ENCODE measurements around the gene WDR91.

WDR91 gene

DNA sequence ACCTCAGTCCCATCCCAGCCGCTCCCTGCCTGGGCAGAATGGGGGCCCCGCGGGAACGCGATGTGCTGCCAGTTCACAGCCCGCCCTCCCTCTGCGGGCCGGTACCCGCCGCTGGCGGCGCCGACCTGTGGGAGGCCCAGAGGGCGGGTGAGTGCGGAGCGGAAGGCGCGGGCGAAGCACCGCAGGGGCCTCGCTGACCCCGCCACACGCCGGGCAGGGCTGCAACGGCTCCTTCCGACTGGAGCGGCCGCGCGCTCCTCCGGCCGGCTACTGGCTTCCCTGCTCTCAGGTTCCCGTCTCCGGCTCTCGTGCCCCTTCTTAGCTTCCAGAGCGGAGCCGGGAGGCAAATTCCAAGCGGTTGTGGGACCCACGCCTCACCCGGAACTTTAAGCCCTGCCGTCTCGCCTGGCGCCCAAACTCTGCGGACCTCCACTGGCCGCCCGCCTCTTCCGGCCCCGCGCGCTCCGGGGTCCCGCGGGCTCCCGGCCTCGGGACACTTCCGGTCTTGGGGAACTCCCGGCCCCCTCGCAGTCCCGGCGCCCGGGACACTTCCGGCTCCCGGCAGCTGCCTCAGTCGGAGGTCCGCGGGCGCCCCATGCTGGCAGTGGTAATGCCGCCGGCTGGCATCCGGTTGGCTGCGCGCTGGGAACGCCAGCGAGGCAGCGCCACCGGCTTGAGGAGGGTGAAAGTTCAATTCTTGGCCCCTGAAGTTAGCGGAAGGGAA lies 40.9 kb downstream of the WDR91 start, which contains the start of gene CYREN:
CYREN (minus strand) TSS at position 434 of the 724 bp plus-strand sequence. CDS start 1,785 bp downstream, outside the sequence.
- FAIRE-seq, result no peak
- DNase-seq (ENCODE audit: insufficient read length, low spot score), result peak; percentile 92
- peak; percentile 67 for TF ChIP-seq POLR2A (IDR thresholded peaks at IDR 0.05; ENCODE audit: low read depth, low read length)

DNA sequence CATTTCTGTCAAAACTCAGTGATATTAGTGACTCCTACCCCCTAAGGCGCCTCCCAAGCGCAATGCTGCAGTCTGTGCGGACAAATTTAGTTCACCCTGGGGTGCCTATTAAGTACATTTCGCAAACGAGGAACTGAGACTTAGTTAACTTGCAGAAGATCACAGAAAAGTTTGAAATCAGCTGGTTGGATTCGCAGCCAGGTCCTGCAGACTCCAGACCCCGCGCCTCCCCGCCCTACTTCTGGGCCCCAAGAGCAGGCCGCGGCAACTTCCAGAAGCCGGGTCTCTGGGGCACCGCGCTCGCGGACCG lies 41.4 kb downstream of the WDR91 start:
- TF ChIP-seq POLR2A (IDR thresholded peaks at IDR 0.05; ENCODE audit: low read depth, low read length), result no peak
- FAIRE-seq, result no peak
- no peak for DNase-seq (ENCODE audit: insufficient read length, low spot score)

DNA sequence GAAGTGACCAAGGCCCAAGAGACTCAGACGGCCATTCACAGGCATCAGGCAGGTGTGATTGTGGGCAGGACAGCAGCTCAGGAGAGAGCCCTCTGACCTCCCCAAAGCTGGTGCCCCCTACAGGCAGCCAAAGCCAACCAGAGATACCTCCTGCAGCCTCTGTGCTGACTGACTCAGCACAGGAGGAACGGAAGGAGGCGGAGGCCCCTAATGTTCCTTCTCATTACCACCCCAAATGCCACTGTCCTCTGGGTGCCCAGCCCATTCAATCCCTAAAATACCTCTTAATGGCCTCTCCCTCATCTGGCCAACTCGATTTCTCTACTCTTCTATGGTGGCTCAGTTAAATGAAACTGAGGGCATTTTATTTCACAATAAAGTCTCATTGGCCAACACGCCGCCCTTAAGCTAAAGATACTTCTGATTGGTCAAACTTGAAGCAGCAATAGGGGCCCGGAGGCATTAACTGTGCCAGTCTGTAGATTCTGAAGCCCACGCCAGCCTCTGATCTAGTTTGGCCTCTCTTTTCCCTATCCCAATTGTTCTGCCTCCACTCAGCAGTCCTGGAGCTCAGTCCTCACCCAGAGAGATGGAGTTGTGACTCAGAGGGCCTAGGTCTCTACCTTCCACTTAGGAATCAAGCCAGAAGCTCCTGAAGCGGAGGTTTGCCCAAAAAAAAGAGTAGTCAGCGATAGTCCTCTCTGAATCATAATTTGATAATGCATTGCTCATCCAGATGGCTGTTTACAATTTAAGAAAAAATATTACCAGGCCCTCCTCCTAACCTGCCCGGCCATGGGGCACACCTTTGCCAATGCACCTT lies 42.0 kb downstream of the WDR91 start:
- FAIRE-seq, result no peak
- TF ChIP-seq POLR2A (IDR thresholded peaks at IDR 0.05; ENCODE audit: low read depth, low read length), result no peak
- DNase-seq (ENCODE audit: insufficient read length, low spot score), result peak; percentile 40

DNA sequence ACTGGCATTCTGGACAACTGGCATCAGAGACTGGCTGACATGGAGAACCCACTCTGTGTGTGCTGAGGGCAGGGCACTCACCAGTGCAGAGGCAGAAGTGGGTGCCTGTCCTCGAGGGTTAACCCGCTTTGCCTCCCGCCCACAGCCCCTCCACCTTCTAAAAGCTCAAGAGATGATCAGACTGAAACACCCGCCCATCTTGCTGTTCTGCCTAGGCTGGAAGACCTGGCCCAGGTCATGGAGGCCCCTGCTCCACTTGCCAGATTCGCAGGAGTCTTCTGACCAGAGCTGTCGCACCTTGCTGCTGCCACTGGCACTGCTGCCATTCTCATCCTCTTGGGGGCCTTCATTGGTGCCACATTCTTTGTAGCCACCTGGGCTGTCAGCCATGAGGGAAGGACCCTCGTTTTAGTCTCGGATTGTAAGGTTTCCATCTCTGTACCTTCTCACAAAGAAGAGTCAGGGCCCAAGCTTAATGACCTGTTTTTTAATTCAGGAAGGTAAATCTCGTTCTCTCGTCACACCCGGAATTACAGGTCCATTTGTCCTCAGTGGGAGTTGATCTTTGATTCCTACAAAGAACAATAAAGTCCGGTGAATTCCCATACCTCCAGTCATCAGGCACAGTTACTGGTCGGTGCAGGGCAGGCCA lies 42.7 kb downstream of the WDR91 start:
- DNase-seq (ENCODE audit: insufficient read length, low spot score) (no peak), FAIRE-seq (no peak)
- no peak for TF ChIP-seq POLR2A (IDR thresholded peaks at IDR 0.05; ENCODE audit: low read depth, low read length)

DNA sequence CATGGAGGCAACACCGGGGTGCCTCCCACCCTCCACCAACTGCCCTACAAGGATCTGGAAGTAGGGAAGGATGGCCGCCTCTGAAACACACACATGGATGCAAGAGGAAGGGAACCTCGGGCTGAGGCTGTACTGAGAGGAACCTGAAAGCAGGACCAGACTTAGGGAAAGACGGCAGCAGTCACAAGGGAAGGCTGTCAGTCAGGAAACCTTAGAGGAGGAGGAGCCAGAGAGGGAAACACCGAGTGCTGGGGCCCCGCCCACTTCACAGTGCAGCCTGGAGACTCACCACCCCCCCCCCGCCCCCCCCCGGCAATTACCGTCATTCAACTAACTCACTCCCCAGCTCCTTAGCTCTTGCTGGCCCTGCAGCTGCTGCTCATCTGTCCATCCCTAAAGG lies 43.3 kb downstream of the WDR91 start:
- DNase-seq (ENCODE audit: insufficient read length, low spot score) (no peak), FAIRE-seq (no peak)
- no peak; the same call in 1 of the 2 replicates for TF ChIP-seq POLR2A (IDR thresholded peaks at IDR 0.05; ENCODE audit: low read depth, low read length)

DNA sequence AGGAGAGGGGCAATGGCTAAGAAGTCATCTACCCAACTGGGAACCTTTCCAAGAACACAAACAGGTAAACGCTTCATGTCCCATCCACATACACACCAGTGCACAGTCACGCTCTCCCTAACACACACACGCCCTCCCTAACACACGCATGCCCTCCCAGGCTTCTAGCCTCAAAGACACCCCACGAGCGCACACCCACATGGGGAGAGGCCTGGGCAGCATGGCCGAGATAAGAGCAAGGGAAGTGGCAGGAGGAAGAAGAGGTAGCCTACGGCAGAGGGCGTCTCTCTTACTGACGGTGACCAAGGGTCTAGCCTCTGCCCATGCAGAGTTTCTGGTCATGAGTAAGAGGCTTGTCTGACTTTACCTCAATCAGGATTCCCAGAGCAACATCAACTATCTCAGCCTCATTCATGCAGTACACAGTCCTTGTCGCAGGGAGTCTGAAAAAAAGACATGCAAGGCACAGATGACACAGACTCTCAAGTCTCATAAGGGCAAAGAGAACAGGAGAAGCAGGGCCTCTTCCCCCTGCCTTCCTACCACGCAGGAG lies 43.9 kb downstream of the WDR91 start:
- DNase-seq (ENCODE audit: insufficient read length, low spot score), result no peak
- no peak for TF ChIP-seq POLR2A (IDR thresholded peaks at IDR 0.05; ENCODE audit: low read depth, low read length)
- no peak for FAIRE-seq

DNA sequence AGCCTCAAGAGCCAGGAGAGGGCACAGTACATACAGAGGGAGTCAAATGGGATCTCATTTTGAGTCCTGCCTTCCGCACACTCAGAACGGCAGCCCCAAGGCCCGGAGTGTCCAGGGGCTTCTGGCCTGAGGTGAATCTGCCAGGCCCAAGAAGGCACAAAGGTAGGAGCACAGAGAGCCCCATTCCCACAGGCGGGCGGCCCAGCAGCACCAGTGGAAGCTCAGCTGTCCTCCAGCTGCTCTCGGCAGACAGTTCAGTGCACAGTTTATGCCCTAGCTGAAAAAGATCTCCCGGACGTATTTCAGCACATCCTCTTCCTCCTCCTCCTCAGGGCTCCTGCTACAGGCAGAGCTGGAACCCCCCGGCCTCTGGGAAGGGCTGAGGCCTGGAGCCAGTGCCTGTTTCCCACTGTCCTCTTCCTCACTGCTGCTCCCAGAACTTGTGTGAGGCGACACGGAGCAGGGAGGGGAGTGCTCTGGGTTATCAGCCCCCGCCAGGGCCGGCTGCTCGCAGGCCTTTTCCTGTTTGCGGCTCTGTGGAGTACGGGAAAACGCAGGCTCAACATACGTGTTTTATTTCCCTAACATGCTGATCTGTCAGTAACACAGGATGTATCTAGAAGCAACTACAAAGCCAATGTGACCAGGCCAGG lies 44.9 kb downstream of the WDR91 start:
- DNase-seq (ENCODE audit: insufficient read length, low spot score) (no peak), FAIRE-seq (no peak)
- TF ChIP-seq POLR2A (IDR thresholded peaks at IDR 0.05; ENCODE audit: low read depth, low read length), result no peak

DNA sequence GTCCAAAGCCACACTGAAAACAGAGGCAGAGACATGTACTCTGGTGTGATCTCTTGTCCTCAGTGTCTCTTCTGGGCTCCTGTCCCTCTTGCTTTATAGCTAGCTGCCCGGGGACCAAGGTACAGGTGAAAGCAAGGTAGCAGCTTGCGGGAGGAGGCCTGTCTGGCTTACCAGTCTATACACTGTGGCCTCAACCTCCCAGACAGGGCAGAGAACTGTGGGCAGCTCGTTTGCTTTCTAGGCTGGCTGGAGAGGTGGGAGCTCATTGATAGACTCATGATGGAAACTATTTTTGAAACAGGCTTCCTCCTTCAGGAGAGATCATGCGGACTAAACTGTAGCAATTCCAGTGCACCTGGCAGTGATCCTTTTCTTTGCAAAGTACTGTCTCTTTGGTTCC lies 45.5 kb downstream of the WDR91 start:
- FAIRE-seq (no peak), DNase-seq (ENCODE audit: insufficient read length, low spot score) (no peak)
- no peak for TF ChIP-seq POLR2A (IDR thresholded peaks at IDR 0.05; ENCODE audit: low read depth, low read length)

DNA sequence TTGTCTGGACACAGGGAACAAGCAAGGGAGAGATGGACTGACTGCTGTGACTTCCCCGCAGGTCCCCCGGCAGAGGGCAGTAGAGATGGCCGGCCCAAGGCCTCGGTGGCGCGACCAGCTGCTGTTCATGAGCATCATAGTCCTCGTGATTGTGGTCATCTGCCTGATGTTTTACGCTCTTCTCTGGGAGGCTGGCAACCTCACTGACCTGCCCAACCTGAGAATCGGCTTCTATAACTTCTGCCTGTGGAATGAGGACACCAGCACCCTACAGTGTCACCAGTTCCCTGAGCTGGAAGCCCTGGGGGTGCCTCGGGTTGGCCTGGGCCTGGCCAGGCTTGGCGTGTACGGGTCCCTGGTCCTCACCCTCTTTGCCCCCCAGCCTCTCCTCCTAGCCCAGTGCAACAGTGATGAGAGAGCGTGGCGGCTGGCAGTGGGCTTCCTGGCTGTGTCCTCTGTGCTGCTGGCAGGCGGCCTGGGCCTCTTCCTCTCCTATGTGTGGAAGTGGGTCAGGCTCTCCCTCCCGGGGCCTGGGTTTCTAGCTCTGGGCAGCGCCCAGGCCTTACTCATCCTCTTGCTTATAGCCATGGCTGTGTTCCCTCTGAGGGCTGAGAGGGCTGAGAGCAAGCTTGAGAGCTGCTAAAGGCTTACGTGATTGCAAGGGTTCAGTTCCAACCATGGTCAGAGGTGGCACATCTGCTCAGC lies 46.8 kb downstream of the WDR91 start:
- DNase-seq (ENCODE audit: insufficient read length, low spot score), result no peak
- TF ChIP-seq POLR2A (IDR thresholded peaks at IDR 0.05; ENCODE audit: low read depth, low read length), result no peak
- FAIRE-seq, result no peak

DNA sequence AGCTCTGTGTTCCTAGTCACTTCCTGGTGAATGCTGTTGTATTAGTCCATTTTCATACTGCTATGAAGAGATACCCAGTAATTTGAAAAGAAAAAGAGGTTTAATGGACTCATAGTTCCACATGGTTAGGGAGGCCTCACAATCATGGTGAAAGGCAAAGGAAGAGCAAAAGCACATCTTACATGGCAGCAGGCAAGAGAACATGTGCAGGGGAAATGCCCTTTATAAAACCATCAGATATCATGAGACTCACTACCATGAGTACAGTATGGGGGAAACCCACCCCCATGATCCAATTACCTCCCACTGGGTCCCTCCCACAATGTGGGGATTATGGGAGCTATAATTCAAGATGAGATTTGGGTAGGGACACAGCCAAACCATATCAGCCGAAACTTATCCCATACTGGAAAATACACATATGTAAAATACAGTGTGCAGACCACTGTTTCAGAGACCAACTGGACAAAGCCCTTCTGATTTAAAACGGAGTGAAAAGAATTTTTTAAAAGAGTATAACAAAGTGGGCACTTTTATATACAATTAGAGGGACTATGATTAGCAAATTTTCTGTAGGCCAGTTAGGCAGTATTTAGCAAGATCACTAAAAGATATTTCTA lies 48.8 kb downstream of the WDR91 start:
- no peak for DNase-seq (ENCODE audit: insufficient read length, low spot score)
- TF ChIP-seq POLR2A (IDR thresholded peaks at IDR 0.05; ENCODE audit: low read depth, low read length), result no peak
- FAIRE-seq, result no peak

DNA sequence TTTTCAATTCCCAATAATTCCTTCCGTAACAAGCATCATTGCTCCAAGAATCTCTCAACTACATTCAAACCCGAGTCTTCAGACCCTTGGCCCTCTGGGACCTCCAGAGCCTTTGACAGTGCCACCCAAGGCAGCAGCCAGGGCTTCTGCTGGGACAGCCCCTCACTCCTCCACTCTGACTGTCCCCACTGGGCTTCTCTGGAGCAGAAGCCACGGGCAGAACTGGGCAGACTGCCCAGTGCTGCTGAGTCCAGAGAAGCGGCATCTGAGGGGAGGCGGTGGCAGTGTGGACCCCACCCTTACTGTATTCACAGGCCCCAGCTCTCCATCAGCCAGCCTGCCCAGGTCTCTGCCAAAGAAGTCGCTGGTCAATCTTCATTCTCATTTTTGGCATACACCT lies 49.7 kb downstream of the WDR91 start:
- no peak for FAIRE-seq
- TF ChIP-seq POLR2A (IDR thresholded peaks at IDR 0.05; ENCODE audit: low read depth, low read length), result no peak
- DNase-seq (ENCODE audit: insufficient read length, low spot score), result no peak

DNA sequence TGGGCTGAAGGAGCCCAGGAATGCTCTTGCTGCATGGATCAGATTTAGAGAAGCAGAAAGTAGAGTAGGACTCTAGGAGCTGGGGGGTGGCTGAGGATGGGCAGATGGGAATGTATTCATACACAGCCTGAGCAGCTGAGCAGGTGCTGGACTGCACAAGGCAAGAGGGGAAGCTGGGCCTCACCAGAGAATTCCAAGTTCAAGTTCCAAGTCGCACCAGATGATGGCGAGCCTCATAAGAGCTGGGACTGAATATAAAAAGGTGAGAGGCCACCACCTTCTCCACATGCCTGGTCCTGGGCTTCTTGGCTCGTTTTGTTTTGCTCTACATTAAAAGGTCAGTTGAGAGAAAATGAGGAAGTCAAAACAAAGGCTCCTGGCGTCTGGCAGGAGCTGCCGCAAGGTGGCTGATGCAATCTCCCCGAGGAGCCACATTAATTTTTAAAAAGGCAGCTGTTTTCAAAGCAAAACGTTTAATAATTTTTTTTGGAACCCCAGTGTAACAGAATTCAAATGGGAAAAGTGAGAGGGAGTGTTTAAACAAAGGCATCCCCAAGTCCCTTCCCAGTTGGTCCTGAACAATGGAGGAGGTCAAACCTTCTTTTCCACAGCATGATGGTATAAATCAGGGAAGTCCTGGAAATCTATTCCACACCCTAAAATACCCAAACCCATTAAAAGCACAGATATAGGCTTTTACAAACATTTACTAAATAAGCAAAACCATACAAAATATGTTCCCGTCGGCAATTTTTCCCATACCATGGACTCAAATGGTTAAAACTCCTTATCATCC lies 50.3 kb downstream of the WDR91 start:
- FAIRE-seq (no peak), DNase-seq (ENCODE audit: insufficient read length, low spot score) (no peak)
- no peak for TF ChIP-seq POLR2A (IDR thresholded peaks at IDR 0.05; ENCODE audit: low read depth, low read length)
